Neural progenitor cell (in vitro differentiated cells): ENCODE measurements around the gene ZNF619. TPM values are rescaled to one million over a fixed set of nuclear protein-coding genes. Genes with fewer than 3 reads are reported as not detected.

Experiments used
- DNase-seq: peaks from one replicate; pipeline ENCODE4 v3.0.0-alpha.2; 2016; ENCODE audit warnings: low spot score
- H2AFZ ChIP-seq: fragments of 200-600 bp; sonication (generic); replicated peaks from 2 replicates; pipeline ENCODE4 v1.6.1; 2016; ENCODE audit warnings: antibody characterized with exemption
- H3F3A ChIP-seq: fragments of 200-600 bp; sonication (generic); 2 replicates; pipeline ENCODE4 v1.6.1; 2016; ENCODE audit warnings: antibody characterized with exemption, low read depth
- H3K27ac ChIP-seq: fragments of 200-600 bp; sonication (generic); 2 replicates; pipeline ENCODE4 v1.5.1; 2016; ENCODE audit warnings: mild to moderate bottlenecking
- H3K27me3 ChIP-seq: fragments of 200-600 bp; sonication (generic); 2 replicates; pipeline ENCODE4 v1.6.1; 2016; ENCODE audit warnings: mild to moderate bottlenecking, moderate library complexity
- H3K36me3 ChIP-seq: fragments of 200-600 bp; sonication (generic); 2 replicates; pipeline ENCODE4 v1.5.1; 2016
- H3K4me1 ChIP-seq: fragments of 200-600 bp; sonication (generic); 2 replicates; pipeline ENCODE4 v1.6.1; 2016; ENCODE audit warnings: mixed run types
- H3K4me2 ChIP-seq: fragments of 200-600 bp; sonication (generic); 2 replicates; pipeline ENCODE4 v1.6.1; 2016
- H3K4me3 ChIP-seq: fragments of 200-600 bp; sonication (generic); 2 replicates; pipeline ENCODE4 v1.5.1; 2016
- H3K79me2 ChIP-seq: fragments of 200-600 bp; sonication (generic); 2 replicates; pipeline ENCODE4 v1.6.1; 2016; ENCODE audit warnings: low read depth
- H3K9ac ChIP-seq: fragments of 200-600 bp; sonication (generic); 2 replicates; pipeline ENCODE4 v1.6.1; 2016
- H3K9me3 ChIP-seq: fragments of 200-600 bp; sonication (generic); 2 replicates; pipeline ENCODE4 v1.5.1; 2016; ENCODE audit warnings: low read depth
- H4K20me1 ChIP-seq: fragments of 200-600 bp; sonication (generic); 2 replicates; pipeline ENCODE4 v1.6.1; 2016; ENCODE audit warnings: low read depth
- H3K27ac Mint-ChIP-seq: 3 replicates; pipeline ENCODE4 v1.8.0; 2021; ENCODE audit warnings: mixed read lengths
- H3K27me3 Mint-ChIP-seq: 2 replicates; pipeline ENCODE4 v1.8.0; 2022; ENCODE audit warnings: low read depth, mild to moderate bottlenecking, inconsistent platforms, moderate library complexity, mixed read lengths; ENCODE audit not compliant: insufficient read depth
- H3K36me3 Mint-ChIP-seq: 3 replicates; pipeline ENCODE4 v1.8.0; 2021; ENCODE audit warnings: mixed read lengths
- H3K4me1 Mint-ChIP-seq: 3 replicates; pipeline ENCODE4 v1.8.0; 2021; ENCODE audit warnings: mixed read lengths
- H3K4me3 Mint-ChIP-seq: 3 replicates; pipeline ENCODE4 v1.8.0; 2021; ENCODE audit warnings: mild to moderate bottlenecking, moderate library complexity, mixed read lengths
- H3K9me3 Mint-ChIP-seq: 3 replicates; pipeline ENCODE4 v1.8.0; 2020; ENCODE audit warnings: mixed read lengths
- EZH2 ChIP-seq: fragments of 200-600 bp; sonication (generic); IDR thresholded peaks from 2 replicates; pipeline ENCODE4 v1.6.1; 2017; ENCODE audit warnings: antibody characterized with exemption, mild to moderate bottlenecking, moderate library complexity
- EZH2phosphoT487 ChIP-seq: fragments of 200-600 bp; sonication (generic); IDR thresholded peaks from 2 replicates; pipeline ENCODE4 v1.6.1; 2017; ENCODE audit warnings: antibody characterized with exemption
- total RNA-seq: library from RNA; depleted of rRNA; stranded (reverse); fragments of >200 nt; gene quantifications from 2 replicates; pipeline ENCODE4 v1.2.3, GENCODE V29; 2015; ENCODE audit warnings: low replicate concordance
- TF ChIP-seq, protein P1 (sequence below): fragments of 200-600 bp; sonication (generic); IDR thresholded peaks from 2 replicates; pipeline ENCODE4 v1.5.1; 2017; ENCODE audit warnings: antibody characterized with exemption, mild to moderate bottlenecking

The ZNF619 gene
- total RNA-seq, 1 donor from 2014 or later = 11.4 TPM

DNA sequence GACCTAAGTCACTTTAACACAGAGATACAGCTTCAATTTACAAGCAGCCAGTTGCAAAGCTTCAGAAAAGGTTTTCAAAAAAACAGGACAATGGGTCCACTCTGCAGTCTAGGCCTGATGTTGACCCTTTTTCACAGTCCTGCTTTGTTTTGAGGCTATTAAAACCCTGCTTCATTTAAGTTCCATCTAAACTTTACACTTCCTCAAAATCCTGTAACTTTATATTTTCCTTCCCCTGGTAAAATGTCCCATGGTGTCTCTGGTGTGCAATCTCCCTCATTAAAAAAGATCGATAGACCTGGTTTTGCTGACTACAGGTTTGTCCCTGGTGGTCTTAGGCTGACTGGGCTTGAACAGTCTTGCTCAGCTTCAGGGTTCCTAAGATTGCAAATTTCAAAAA is 24.9 kb upstream of the ZNF619 start:
- H3K4me3 Mint-ChIP-seq = peak overlapping the region; percentile 92
- no peak overlapping the region for H3K27ac ChIP-seq
- peaks cover 9% of the 10 kb centered on the region for H3K79me2 ChIP-seq
- no peak overlapping the region for H3K27ac Mint-ChIP-seq
- DNase-seq = no peak
- no peaks in the 10 kb centered on the region for H4K20me1 ChIP-seq
- H3F3A ChIP-seq = peaks cover 11% of the 10 kb centered on the region
- peak overlapping the region; percentile 59 for H3K4me3 ChIP-seq
- H3K4me1 Mint-ChIP-seq = peaks cover 26% of the 10 kb centered on the region
- no peak overlapping the region for H3K9ac ChIP-seq
- no peaks in the 10 kb centered on the region for H3K9me3 ChIP-seq
- no peaks in the 10 kb centered on the region for H3K27me3 Mint-ChIP-seq
- H3K36me3 Mint-ChIP-seq = no peaks in the 10 kb centered on the region
- peak overlapping the region; percentile 88 for H2AFZ ChIP-seq
- no peaks in the 10 kb centered on the region for H3K27me3 ChIP-seq
- peak overlapping the region; percentile 82 for H3K4me2 ChIP-seq
- H3K9me3 Mint-ChIP-seq = no peaks in the 10 kb centered on the region
- no peaks in the 10 kb centered on the region for H3K36me3 ChIP-seq
- TF ChIP-seq EZH2 (no peak), EZH2phosphoT487 (no peak)
- TF ChIP-seq, protein P1, sequence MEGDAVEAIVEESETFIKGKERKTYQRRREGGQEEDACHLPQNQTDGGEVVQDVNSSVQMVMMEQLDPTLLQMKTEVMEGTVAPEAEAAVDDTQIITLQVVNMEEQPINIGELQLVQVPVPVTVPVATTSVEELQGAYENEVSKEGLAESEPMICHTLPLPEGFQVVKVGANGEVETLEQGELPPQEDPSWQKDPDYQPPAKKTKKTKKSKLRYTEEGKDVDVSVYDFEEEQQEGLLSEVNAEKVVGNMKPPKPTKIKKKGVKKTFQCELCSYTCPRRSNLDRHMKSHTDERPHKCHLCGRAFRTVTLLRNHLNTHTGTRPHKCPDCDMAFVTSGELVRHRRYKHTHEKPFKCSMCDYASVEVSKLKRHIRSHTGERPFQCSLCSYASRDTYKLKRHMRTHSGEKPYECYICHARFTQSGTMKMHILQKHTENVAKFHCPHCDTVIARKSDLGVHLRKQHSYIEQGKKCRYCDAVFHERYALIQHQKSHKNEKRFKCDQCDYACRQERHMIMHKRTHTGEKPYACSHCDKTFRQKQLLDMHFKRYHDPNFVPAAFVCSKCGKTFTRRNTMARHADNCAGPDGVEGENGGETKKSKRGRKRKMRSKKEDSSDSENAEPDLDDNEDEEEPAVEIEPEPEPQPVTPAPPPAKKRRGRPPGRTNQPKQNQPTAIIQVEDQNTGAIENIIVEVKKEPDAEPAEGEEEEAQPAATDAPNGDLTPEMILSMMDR = no peak
- H3K4me1 ChIP-seq = no peaks in the 10 kb centered on the region

DNA sequence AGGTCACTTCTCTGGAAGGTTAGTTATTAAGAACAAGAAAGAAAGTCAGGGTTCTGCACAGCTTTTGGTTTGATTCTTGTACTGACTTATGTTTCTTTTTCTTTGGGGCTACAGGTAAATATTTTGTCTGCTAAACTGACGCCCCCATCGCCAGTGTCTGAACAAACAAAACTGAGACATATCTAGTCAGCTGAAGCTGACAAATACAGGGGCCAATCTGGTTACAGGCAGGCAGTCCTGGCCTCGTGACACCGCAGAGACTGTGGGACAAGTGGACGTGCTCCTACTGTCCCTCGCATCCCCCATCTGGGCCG is 24.4 kb upstream of the ZNF619 start:
- Histone ChIP-seq H4K20me1 (peaks cover 2% of the 10 kb centered on the region), H3K4me1 (no peaks in the 10 kb centered on the region), H3K4me2 (peak overlapping the region; percentile 82), H3K27me3 (no peaks in the 10 kb centered on the region), H2AFZ (peak overlapping the region; percentile 88), H3F3A (peaks cover 11% of the 10 kb centered on the region), H3K36me3 (no peaks in the 10 kb centered on the region), H3K9ac (peak overlapping the region; percentile 80), H3K27ac (peak overlapping the region; percentile 88), H3K9me3 (no peaks in the 10 kb centered on the region), H3K79me2 (peaks cover 13% of the 10 kb centered on the region), H3K4me3 (peak overlapping the region; percentile 59)
- DNase-seq = no peak
- no peaks in the 10 kb centered on the region for H3K27me3 Mint-ChIP-seq
- TF ChIP-seq, protein P1 = no peak
- TF ChIP-seq EZH2phosphoT487 (no peak), EZH2 (no peak)
- H3K27ac Mint-ChIP-seq = peak overlapping the region; percentile 40
- peak overlapping the region; percentile 92 for H3K4me3 Mint-ChIP-seq
- no peaks in the 10 kb centered on the region for H3K36me3 Mint-ChIP-seq
- no peaks in the 10 kb centered on the region for H3K9me3 Mint-ChIP-seq
- peaks cover 27% of the 10 kb centered on the region for H3K4me1 Mint-ChIP-seq

DNA sequence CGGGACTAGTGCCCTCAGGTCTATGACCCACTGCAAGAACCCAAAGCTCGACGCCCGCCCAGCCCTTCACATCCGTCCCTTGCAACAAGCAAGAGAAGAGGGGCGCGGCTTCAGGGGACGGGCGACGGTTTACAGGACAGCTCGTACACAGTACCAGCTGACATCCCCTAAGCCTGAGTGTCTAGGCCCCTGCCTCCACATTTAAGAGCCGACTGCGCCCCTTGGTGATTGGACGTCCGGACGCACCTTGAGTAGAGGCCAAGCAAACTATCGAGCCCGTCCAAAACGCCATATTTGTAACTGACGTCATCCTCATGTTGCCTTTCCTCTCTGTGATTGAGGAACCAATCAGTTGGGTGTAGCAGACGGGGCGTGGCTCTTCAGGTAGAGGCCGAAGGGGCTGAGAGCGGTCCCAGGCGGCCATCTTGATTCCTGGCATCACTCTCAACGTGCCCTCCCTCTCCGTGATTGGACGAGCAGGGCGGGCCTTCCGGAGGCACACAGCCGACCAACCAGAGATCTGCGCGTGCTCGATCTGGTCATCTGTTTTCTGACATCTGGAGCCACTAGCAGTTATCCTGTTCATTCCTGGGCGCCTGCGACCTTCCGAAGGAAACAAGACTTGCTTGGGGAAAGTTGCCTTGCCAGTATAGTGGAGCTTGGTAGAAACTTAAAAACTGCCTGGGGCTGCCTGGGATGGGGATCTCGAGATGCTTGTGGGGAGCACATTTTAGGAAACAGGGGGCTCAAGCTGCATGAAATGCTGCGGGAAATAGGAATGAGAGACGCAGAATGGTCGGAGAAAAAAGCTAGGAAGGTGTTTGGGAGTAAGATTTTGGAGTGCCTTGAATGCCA is 23.8 kb upstream of the ZNF619 start:
- TF ChIP-seq EZH2phosphoT487 (no peak), EZH2 (no peak)
- TF ChIP-seq, protein P1 = no peak
- H3K4me3 ChIP-seq = peak overlapping the region; percentile 59
- peaks cover 3% of the 10 kb centered on the region for H3K36me3 Mint-ChIP-seq
- peak overlapping the region; percentile 88 for H2AFZ ChIP-seq
- peaks cover 32% of the 10 kb centered on the region for H3K4me1 Mint-ChIP-seq
- H3K27ac ChIP-seq = peak overlapping the region; percentile 88
- H3K27me3 Mint-ChIP-seq = no peaks in the 10 kb centered on the region
- peak overlapping the region; percentile 92 for H3K4me3 Mint-ChIP-seq
- H3K36me3 ChIP-seq = peaks cover 2% of the 10 kb centered on the region
- H3K4me2 ChIP-seq = peak overlapping the region; percentile 87
- peaks cover 11% of the 10 kb centered on the region for H3F3A ChIP-seq
- no peaks in the 10 kb centered on the region for H3K9me3 ChIP-seq
- H3K27ac Mint-ChIP-seq = peak overlapping the region; percentile 94
- H3K9me3 Mint-ChIP-seq = no peaks in the 10 kb centered on the region
- DNase-seq = peak; percentile 99
- H3K79me2 ChIP-seq = peaks cover 19% of the 10 kb centered on the region
- peaks cover 2% of the 10 kb centered on the region for H3K4me1 ChIP-seq
- peaks cover 8% of the 10 kb centered on the region for H4K20me1 ChIP-seq
- H3K27me3 ChIP-seq = no peaks in the 10 kb centered on the region
- H3K9ac ChIP-seq = peak overlapping the region; percentile 80
